GM23338 (cell line): ENCODE data around the gene RIN3. TPM values are rescaled to one million over a fixed set of nuclear protein-coding genes. Genes with fewer than 3 reads are reported as not detected.

Experiments
- ATAC-seq: fragments of 200-7000 bp; cut with Tn5 transposase; 3 replicates; pipeline ENCODE4 v1.9.1; 2020
- DNase-seq: peaks from one replicate; pipeline ENCODE4 v3.0.0-alpha.2; 2015; ENCODE audit warnings: low spot score
- H2AFZ ChIP-seq: fragments of 200-600 bp; sonication (generic); 2 replicates; pipeline ENCODE4 v1.8.0; 2016; ENCODE audit warnings: antibody characterized with exemption, mild to moderate bottlenecking, moderate library complexity
- H3F3A ChIP-seq: fragments of 200-600 bp; sonication (generic); replicated peaks from 2 replicates; pipeline ENCODE4 v1.8.0; 2017; ENCODE audit warnings: antibody characterized with exemption, mixed run types, low read depth
- H3K27ac ChIP-seq: fragments of 200-600 bp; sonication (generic); 2 replicates; pipeline ENCODE4 v1.6.1; 2016; ENCODE audit warnings: low read depth
- H3K27me3 ChIP-seq: fragments of 200-600 bp; sonication (generic); 2 replicates; pipeline ENCODE4 v1.8.0; 2016; ENCODE audit warnings: mild to moderate bottlenecking, mixed run types, moderate library complexity; ENCODE audit not compliant: insufficient read depth
- H3K36me3 ChIP-seq: fragments of 200-600 bp; sonication (generic); 2 replicates; pipeline ENCODE4 v1.8.0; 2016; ENCODE audit warnings: mild to moderate bottlenecking; ENCODE audit not compliant: insufficient read depth
- H3K4me1 ChIP-seq: fragments of 200-600 bp; sonication (generic); 2 replicates; pipeline ENCODE4 v1.8.0; 2016; ENCODE audit warnings: mild to moderate bottlenecking, moderate library complexity; ENCODE audit not compliant: insufficient read depth
- H3K4me2 ChIP-seq: fragments of 200-600 bp; sonication (generic); 2 replicates; pipeline ENCODE4 v1.7.1; 2017; ENCODE audit warnings: mixed run types
- H3K4me3 ChIP-seq: fragments of 200-600 bp; sonication (generic); 2 replicates; pipeline ENCODE4 v1.6.1; 2016; ENCODE audit warnings: mixed run types
- H3K79me2 ChIP-seq: fragments of 200-600 bp; sonication (generic); replicated peaks from 2 replicates; pipeline ENCODE4 v1.8.0; 2017; ENCODE audit warnings: mild to moderate bottlenecking; ENCODE audit not compliant: insufficient read depth
- H3K9me2 ChIP-seq: fragments of 200-600 bp; sonication (generic); 2 replicates; pipeline ENCODE4 v1.8.0; 2017; ENCODE audit not compliant: insufficient read depth
- H4K20me1 ChIP-seq: fragments of 200-600 bp; sonication (generic); replicated peaks from 2 replicates; pipeline ENCODE4 v1.8.0; 2017; ENCODE audit warnings: mild to moderate bottlenecking; ENCODE audit not compliant: insufficient read depth
- H3K27ac Mint-ChIP-seq: 2 replicates; pipeline ENCODE4 v1.8.0; 2020; ENCODE audit warnings: inconsistent platforms, mild to moderate bottlenecking, moderate library complexity, mixed read lengths
- H3K27me3 Mint-ChIP-seq: 3 replicates; pipeline ENCODE4 v1.8.0; 2022; ENCODE audit warnings: low read depth, mild to moderate bottlenecking, moderate library complexity, mixed read lengths, inconsistent platforms; ENCODE audit not compliant: insufficient read depth, poor library complexity
- H3K36me3 Mint-ChIP-seq: 3 replicates; pipeline ENCODE4 v1.8.0; 2021; ENCODE audit warnings: low read depth, mild to moderate bottlenecking, inconsistent platforms, moderate library complexity, mixed read lengths
- H3K4me1 Mint-ChIP-seq: 3 replicates; pipeline ENCODE4 v1.8.0; 2020; ENCODE audit warnings: mild to moderate bottlenecking, inconsistent platforms, mixed read lengths
- H3K4me3 Mint-ChIP-seq: 3 replicates; pipeline ENCODE4 v1.8.0; 2021; ENCODE audit warnings: moderate library complexity, mild to moderate bottlenecking, inconsistent platforms, mixed read lengths
- H3K9me3 Mint-ChIP-seq: 3 replicates; pipeline ENCODE4 v1.8.0; 2020; ENCODE audit warnings: moderate library complexity, mild to moderate bottlenecking, inconsistent platforms, mixed read lengths
- CREB1 ChIP-seq: fragments of 250-450 bp; sonication (Bioruptor Pico); IDR thresholded peaks from 2 replicates; pipeline ENCODE4 v1.5.0; 2020; ENCODE audit warnings: low read depth, mild to moderate bottlenecking, moderate library complexity
- EZH2 ChIP-seq: fragments of 200-600 bp; sonication (generic); IDR thresholded peaks from one replicate; pipeline ENCODE4 v1.8.0; 2017; ENCODE audit warnings: antibody characterized with exemption, mild to moderate bottlenecking, low read depth; ENCODE audit not compliant: unreplicated experiment
- EZH2phosphoT487 ChIP-seq: fragments of 200-600 bp; sonication (generic); IDR thresholded peaks from one replicate; pipeline ENCODE4 v1.8.1; 2018; ENCODE audit warnings: antibody characterized with exemption; ENCODE audit not compliant: unreplicated experiment
- JUNB ChIP-seq: IDR thresholded peaks from one replicate; pipeline ENCODE4 v1.6.1; 2016; ENCODE audit warnings: antibody characterized with exemption; ENCODE audit not compliant: unreplicated experiment
- NANOG ChIP-seq: IDR thresholded peaks from 2 replicates; pipeline ENCODE4 v1.6.1; 2016; ENCODE audit warnings: antibody characterized with exemption, borderline replicate concordance
- ZNF331 ChIP-seq: fragments of 250-450 bp; sonication (Bioruptor Pico); IDR thresholded peaks from 2 replicates; pipeline ENCODE4 v1.5.0; 2020; ENCODE audit warnings: low read depth, mild to moderate bottlenecking, moderate library complexity
- polyA plus RNA-seq: library from polyadenylated mRNA; unstranded; fragments of >200 nt; fragmentation: Nextera tagmentation; extraction: Ambion mirVana; gene quantifications from 2 replicates; pipeline ENCODE4 v1.2.1, GENCODE V29; 2016
- total RNA-seq: library from RNA; depleted of rRNA; stranded (reverse); fragments of >200 nt; shearing (Covaris generic); gene quantifications from 2 replicates; pipeline ENCODE4 v1.2.3, GENCODE V29; 2014
- TF ChIP-seq, protein P1 (sequence below): IDR thresholded peaks from one replicate; pipeline ENCODE4 v1.6.1; 2018; ENCODE audit warnings: antibody characterized with exemption; ENCODE audit not compliant: unreplicated experiment
- TF ChIP-seq, protein P2 (sequence below), 2 experiments: fragments of 200-600 bp in 1 of 2; sonication (generic) in 1 of 2; conservative IDR thresholded peaks; 2 replicates each; pipeline versions ENCODE4 v1.5.1 to v1.6.1; 2016 to 2017; ENCODE audit warnings: antibody characterized with exemption in 2 of 2, low read depth in 2 of 2, mild to moderate bottlenecking in 2 of 2, moderate library complexity in 1 of 2
- TF ChIP-seq, protein P3 (sequence below): IDR thresholded peaks from 2 replicates; pipeline ENCODE4 v1.6.1; 2016; ENCODE audit warnings: antibody characterized with exemption

RIN3 gene
- total and polyA plus RNA-seq, 2 experiments from 2014 or later, result 0.97 to 1.5 TPM

DNA sequence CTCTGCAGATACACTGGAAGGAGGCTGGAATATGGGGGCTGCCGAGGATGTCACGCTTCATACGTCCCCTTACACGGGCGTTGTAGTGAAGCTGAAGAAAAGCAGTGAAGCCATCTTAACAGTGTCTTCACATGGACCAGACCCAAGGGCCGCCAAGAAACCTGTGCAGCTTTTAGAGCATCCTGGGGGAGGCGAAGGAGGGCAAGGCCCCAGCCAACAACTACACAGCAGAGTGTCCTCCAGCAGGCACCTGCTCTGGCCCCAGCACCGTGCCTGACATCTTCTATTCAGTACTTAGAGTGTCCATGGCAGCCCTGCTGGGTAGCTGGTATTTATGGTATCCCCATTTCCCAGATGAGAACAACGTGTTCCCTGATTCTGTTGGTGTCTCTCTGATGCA is 48.9 kb upstream of the RIN3 start:
- no peaks in the 10 kb centered on the region for H3K27me3 ChIP-seq
- H2AFZ ChIP-seq, result no peak overlapping the region
- DNase-seq (no peak), ATAC-seq (no peak)
- H3K36me3 ChIP-seq, result no peaks in the 10 kb centered on the region
- no peak overlapping the region for H3K4me3 ChIP-seq
- Mint-ChIP-seq H3K4me3 (no peak overlapping the region), H3K27me3 (no peaks in the 10 kb centered on the region), H3K9me3 (peaks cover 8% of the 10 kb centered on the region), H3K27ac (no peak overlapping the region), H3K36me3 (peaks cover 3% of the 10 kb centered on the region; the same call in 1 of the 3 replicates), H3K4me1 (peaks cover 4% of the 10 kb centered on the region; the same call in 2 of the 3 replicates)
- H3K9me2 ChIP-seq, result no peaks in the 10 kb centered on the region
- H4K20me1 ChIP-seq, result no peaks in the 10 kb centered on the region
- no peaks in the 10 kb centered on the region for H3K4me1 ChIP-seq
- no peak overlapping the region for H3K4me2 ChIP-seq
- no peaks in the 10 kb centered on the region for H3K79me2 ChIP-seq
- TF ChIP-seq NANOG, result no peak
- TF ChIP-seq, protein P1, sequence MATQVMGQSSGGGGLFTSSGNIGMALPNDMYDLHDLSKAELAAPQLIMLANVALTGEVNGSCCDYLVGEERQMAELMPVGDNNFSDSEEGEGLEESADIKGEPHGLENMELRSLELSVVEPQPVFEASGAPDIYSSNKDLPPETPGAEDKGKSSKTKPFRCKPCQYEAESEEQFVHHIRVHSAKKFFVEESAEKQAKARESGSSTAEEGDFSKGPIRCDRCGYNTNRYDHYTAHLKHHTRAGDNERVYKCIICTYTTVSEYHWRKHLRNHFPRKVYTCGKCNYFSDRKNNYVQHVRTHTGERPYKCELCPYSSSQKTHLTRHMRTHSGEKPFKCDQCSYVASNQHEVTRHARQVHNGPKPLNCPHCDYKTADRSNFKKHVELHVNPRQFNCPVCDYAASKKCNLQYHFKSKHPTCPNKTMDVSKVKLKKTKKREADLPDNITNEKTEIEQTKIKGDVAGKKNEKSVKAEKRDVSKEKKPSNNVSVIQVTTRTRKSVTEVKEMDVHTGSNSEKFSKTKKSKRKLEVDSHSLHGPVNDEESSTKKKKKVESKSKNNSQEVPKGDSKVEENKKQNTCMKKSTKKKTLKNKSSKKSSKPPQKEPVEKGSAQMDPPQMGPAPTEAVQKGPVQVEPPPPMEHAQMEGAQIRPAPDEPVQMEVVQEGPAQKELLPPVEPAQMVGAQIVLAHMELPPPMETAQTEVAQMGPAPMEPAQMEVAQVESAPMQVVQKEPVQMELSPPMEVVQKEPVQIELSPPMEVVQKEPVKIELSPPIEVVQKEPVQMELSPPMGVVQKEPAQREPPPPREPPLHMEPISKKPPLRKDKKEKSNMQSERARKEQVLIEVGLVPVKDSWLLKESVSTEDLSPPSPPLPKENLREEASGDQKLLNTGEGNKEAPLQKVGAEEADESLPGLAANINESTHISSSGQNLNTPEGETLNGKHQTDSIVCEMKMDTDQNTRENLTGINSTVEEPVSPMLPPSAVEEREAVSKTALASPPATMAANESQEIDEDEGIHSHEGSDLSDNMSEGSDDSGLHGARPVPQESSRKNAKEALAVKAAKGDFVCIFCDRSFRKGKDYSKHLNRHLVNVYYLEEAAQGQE, result no peak
- no peak overlapping the region for H3K27ac ChIP-seq
- no peaks in the 10 kb centered on the region for H3F3A ChIP-seq

DNA sequence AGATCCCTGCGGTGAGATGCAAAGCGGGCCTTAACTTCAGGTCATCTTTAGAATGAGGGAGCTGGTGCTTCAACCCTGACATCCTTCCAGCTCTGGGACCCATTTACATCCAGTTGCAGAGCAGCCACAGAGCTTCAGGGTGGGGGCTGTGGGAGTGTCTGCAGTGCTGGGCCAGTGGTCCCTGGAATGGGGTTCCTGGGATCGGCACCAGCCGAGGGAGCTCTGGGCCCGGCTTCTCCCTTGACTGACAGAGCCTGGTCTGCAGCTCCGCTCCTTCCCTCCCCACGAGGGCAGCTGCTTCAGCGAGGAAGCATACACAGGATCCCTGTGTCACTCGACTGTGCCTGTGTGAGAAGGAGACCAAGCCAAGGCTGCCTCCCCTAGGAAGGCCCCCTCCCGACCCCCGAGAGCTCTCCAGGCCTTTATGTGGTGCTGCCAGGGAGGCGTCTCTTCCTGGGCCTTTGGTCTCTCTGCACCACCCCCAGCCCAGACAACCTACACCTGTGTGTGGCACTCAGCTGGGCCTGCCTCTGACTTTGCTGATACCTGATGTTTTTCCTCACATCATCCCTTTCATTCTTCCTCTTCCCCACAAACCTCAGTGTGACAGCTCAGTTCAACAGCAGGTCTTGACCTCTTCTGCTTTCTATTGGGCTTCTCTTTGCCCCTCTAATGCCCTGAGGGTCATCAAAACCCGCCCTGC is 48.1 kb upstream of the RIN3 start:
- DNase-seq (no peak), ATAC-seq (peak; percentile 63)
- Histone ChIP-seq H3K27me3 (no peaks in the 10 kb centered on the region), H2AFZ (no peak overlapping the region), H3K36me3 (no peaks in the 10 kb centered on the region), H3K27ac (no peak overlapping the region), H3F3A (no peaks in the 10 kb centered on the region), H3K4me1 (no peaks in the 10 kb centered on the region), H3K4me2 (no peak overlapping the region), H3K4me3 (no peak overlapping the region), H3K79me2 (no peaks in the 10 kb centered on the region), H3K9me2 (no peaks in the 10 kb centered on the region), H4K20me1 (no peaks in the 10 kb centered on the region)
- Mint-ChIP-seq H3K4me1 (peaks cover 8% of the 10 kb centered on the region; the same call in 2 of the 3 replicates), H3K27ac (no peak overlapping the region), H3K36me3 (peaks cover 8% of the 10 kb centered on the region; the same call in 2 of the 3 replicates), H3K9me3 (peaks cover 14% of the 10 kb centered on the region), H3K4me3 (no peak overlapping the region), H3K27me3 (no peaks in the 10 kb centered on the region)
- TF ChIP-seq JUNB (no peak), EZH2 (no peak), ZNF331 (CRISPR knock-in tag) (no peak), CREB1 (CRISPR knock-in tag) (no peak), EZH2phosphoT487 (no peak)
- TF ChIP-seq, protein P2, sequence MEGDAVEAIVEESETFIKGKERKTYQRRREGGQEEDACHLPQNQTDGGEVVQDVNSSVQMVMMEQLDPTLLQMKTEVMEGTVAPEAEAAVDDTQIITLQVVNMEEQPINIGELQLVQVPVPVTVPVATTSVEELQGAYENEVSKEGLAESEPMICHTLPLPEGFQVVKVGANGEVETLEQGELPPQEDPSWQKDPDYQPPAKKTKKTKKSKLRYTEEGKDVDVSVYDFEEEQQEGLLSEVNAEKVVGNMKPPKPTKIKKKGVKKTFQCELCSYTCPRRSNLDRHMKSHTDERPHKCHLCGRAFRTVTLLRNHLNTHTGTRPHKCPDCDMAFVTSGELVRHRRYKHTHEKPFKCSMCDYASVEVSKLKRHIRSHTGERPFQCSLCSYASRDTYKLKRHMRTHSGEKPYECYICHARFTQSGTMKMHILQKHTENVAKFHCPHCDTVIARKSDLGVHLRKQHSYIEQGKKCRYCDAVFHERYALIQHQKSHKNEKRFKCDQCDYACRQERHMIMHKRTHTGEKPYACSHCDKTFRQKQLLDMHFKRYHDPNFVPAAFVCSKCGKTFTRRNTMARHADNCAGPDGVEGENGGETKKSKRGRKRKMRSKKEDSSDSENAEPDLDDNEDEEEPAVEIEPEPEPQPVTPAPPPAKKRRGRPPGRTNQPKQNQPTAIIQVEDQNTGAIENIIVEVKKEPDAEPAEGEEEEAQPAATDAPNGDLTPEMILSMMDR (conservative IDR thresholded peaks at IDR 0.05; ENCODE audit: low read depth in 2 of 2), result no peak
- TF ChIP-seq, protein P3, sequence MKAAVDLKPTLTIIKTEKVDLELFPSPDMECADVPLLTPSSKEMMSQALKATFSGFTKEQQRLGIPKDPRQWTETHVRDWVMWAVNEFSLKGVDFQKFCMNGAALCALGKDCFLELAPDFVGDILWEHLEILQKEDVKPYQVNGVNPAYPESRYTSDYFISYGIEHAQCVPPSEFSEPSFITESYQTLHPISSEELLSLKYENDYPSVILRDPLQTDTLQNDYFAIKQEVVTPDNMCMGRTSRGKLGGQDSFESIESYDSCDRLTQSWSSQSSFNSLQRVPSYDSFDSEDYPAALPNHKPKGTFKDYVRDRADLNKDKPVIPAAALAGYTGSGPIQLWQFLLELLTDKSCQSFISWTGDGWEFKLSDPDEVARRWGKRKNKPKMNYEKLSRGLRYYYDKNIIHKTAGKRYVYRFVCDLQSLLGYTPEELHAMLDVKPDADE, result no peak
- TF ChIP-seq, protein P1, result no peak
